HCT116 (cell line): ENCODE measurements around the gene FNDC3B. TPM values are rescaled to one million over a fixed set of nuclear protein-coding genes. Genes with fewer than 3 reads are reported as not detected.
A peak's percentile ranks its signal among the peaks of the same experiment; 100 is the strongest.

Experiments used
- ATAC-seq: fragments of 200-7000 bp; cut with Tn5 transposase; 2 replicates; pipeline ENCODE4 v1.9.1; 2020; ENCODE audit warnings: mild to moderate bottlenecking, moderate library complexity
- Bru-seq: library from RNA; stranded (reverse); fragments of 400-500 nt; gene quantifications from one replicate; lab custom pipeline; 2021; lab: Mats Ljungman, UMichigan
- BruChase-seq, 2 experiments: library from RNA; stranded (reverse); fragments of 400-500 nt; gene quantifications; one replicate each; lab custom pipeline; 2021; lab: Mats Ljungman, UMichigan
- BruUV-seq: library from RNA; stranded (reverse); fragments of 400-500 nt; replicated peaks from 2 replicates; lab custom pipeline; 2021; lab: Mats Ljungman, UMichigan
- CTCF ChIA-PET: fragments of 300-600 bp; sonication (Branson Sonifier 250); formaldehyde crosslinking; loops from one replicate; lab custom pipeline; 2021; ENCODE audit warnings: antibody characterized with exemption; lab: Charles Lee
- POLR2A ChIA-PET: fragments of 300-600, 350-600 bp; sonication (Branson Sonifier 250); formaldehyde crosslinking; loops from one replicate; lab custom pipeline; 2021; ENCODE audit warnings: antibody characterized with exemption; lab: Charles Lee
- RAD21 ChIA-PET, 2 experiments: fragments of 300-600 bp; sonication (Branson Sonifier 250); formaldehyde crosslinking; loops; one replicate each; lab custom pipeline; 2023; ENCODE audit warnings: low total read pairs in 2 of 2; ENCODE audit not compliant: uncharacterized antibody in 2 of 2, unreplicated experiment in 2 of 2, low non-redundant PET in 1 of 2; lab: Charles Lee
- DNase-seq: peaks from one replicate; pipeline ENCODE4 v3.0.0-alpha.2; 2010; ENCODE audit warnings: low read depth, low spot score
- H2AFZ ChIP-seq: fragments of 200-600 bp; shearing (Covaris generic), sonication (generic); 2 replicates; pipeline ENCODE4 v1.6.1; 2017; ENCODE audit warnings: low read depth, mixed run types, mixed read lengths, antibody characterized with exemption, low read length; ENCODE audit not compliant: poor library complexity, severe bottlenecking
- H3K27ac ChIP-seq: 2 replicates; pipeline ENCODE4 v1.5.1; 2012; ENCODE audit warnings: low read depth, low read length
- H3K27me3 ChIP-seq: fragments of 200-600 bp; sonication (generic); 2 replicates; pipeline ENCODE4 v1.6.1; 2016; ENCODE audit warnings: mixed run types, low read length, mixed read lengths; ENCODE audit not compliant: insufficient read depth
- H3K36me3 ChIP-seq, 2 experiments: fragments of 200-500 bp in 1 of 2; fragments of 200-600 bp in 1 of 2; sonication (Bioruptor generic) in 1 of 2; sonication (generic) in 1 of 2; 2 replicates each; pipeline versions ENCODE4 v1.5.1 to v1.6.1; 2014 to 2016; ENCODE audit warnings: low read length in 2 of 2, inconsistent platforms in 1 of 2, mixed read lengths in 1 of 2, mixed run types in 1 of 2; ENCODE audit not compliant: insufficient read depth in 2 of 2, control insufficient read depth in 1 of 2
- H3K4me1 ChIP-seq, 2 experiments: fragments of 200-600 bp in 1 of 2; sonication (generic) in 1 of 2; 2 replicates each; pipeline versions ENCODE4 v1.5.1 to v1.6.1; 2012 to 2017; ENCODE audit warnings: low read length in 2 of 2, inconsistent platforms in 1 of 2, mild to moderate bottlenecking in 1 of 2, mixed read lengths in 1 of 2, mixed run types in 1 of 2, moderate library complexity in 1 of 2; ENCODE audit not compliant: insufficient read depth in 2 of 2, control insufficient read depth in 1 of 2
- H3K4me2 ChIP-seq: fragments of 200-600 bp; sonication (generic); 2 replicates; pipeline ENCODE4 v1.6.1; 2017; ENCODE audit warnings: mixed run types, low read length, mixed read lengths
- H3K4me3 ChIP-seq, 2 experiments: fragments of 200-600 bp in 1 of 2; sonication (generic) in 1 of 2; replicated peaks in 1 of 2; 2 replicates each; pipeline ENCODE4 v1.5.1; 2011 to 2016; ENCODE audit warnings: low read length in 2 of 2, control low read depth in 1 of 2, low read depth in 1 of 2, mild to moderate bottlenecking in 1 of 2, mixed read lengths in 1 of 2, mixed run types in 1 of 2
- H3K79me2 ChIP-seq: fragments of 200-600 bp; sonication (generic); 2 replicates; pipeline ENCODE4 v1.6.1; 2017; ENCODE audit warnings: mild to moderate bottlenecking, mixed run types, low read length, moderate library complexity, mixed read lengths; ENCODE audit not compliant: insufficient read depth
- H3K9ac ChIP-seq: fragments of 200-600 bp; sonication (generic); 2 replicates; pipeline ENCODE4 v1.6.1; 2016; ENCODE audit warnings: low read length, mixed read lengths
- H3K9me2 ChIP-seq: fragments of 200-600 bp; sonication (generic), shearing (Covaris generic); 2 replicates; pipeline ENCODE4 v1.6.1; 2017; ENCODE audit warnings: mixed run types, mild to moderate bottlenecking, moderate library complexity; ENCODE audit not compliant: insufficient read depth
- H3K9me3 ChIP-seq, 2 experiments: fragments of 200-500 bp in 1 of 2; fragments of 200-600 bp in 1 of 2; sonication (Bioruptor generic) in 1 of 2; sonication (generic) in 1 of 2; 2 replicates each; pipeline ENCODE4 v1.6.1; 2014 to 2017; ENCODE audit warnings: low read length in 2 of 2, mixed read lengths in 2 of 2, inconsistent platforms in 1 of 2, low read depth in 1 of 2, mild to moderate bottlenecking in 1 of 2, mixed run types in 1 of 2, moderate library complexity in 1 of 2; ENCODE audit not compliant: control insufficient read depth in 1 of 2, insufficient read depth in 1 of 2
- H4K20me1 ChIP-seq: fragments of 200-600 bp; sonication (generic), shearing (Covaris generic); 2 replicates; pipeline ENCODE4 v1.6.1; 2017; ENCODE audit warnings: mixed run types, mild to moderate bottlenecking, moderate library complexity; ENCODE audit not compliant: insufficient read depth
- ATF3 ChIP-seq: IDR thresholded peaks from 2 replicates; pipeline ENCODE4 v1.6.1; 2012
- CBX3 ChIP-seq: IDR thresholded peaks from 2 replicates; pipeline ENCODE4 v1.6.1; 2012; ENCODE audit warnings: low read depth
- CEBPB ChIP-seq: IDR thresholded peaks from 2 replicates; pipeline ENCODE4 v1.6.1; 2012; ENCODE audit warnings: low read depth
- CTCF ChIP-seq, 3 experiments: fragments of 200-600 bp in 1 of 3; sonication (generic) in 1 of 3; IDR thresholded peaks in 2 of 3; conservative IDR thresholded peaks in 1 of 3; 2 replicates each; pipeline ENCODE4 v1.5.1; 2012 to 2017; ENCODE audit warnings: low read depth in 2 of 3, low read length in 2 of 3, antibody characterized with exemption in 1 of 3, borderline replicate concordance in 1 of 3, control low read depth in 1 of 3, mild to moderate bottlenecking in 1 of 3, mixed read lengths in 1 of 3, mixed run types in 1 of 3, moderate library complexity in 1 of 3; ENCODE audit not compliant: insufficient read depth in 1 of 3
- ELF1 ChIP-seq: IDR thresholded peaks from 2 replicates; pipeline ENCODE4 v1.6.1; 2012; ENCODE audit warnings: low read depth, borderline replicate concordance
- EZH2 ChIP-seq: fragments of 200-600 bp; sonication (generic); IDR thresholded peaks from 2 replicates; pipeline ENCODE4 v1.6.1; 2017; ENCODE audit warnings: antibody characterized with exemption, mixed run types
- FOSL1 ChIP-seq: IDR thresholded peaks from 2 replicates; pipeline ENCODE4 v1.6.1; 2012; ENCODE audit warnings: low read depth
- POLR2A ChIP-seq: IDR thresholded peaks from 2 replicates; pipeline ENCODE4 v1.7.0; 2011; ENCODE audit warnings: borderline replicate concordance; ENCODE audit not compliant: insufficient read depth, insufficient read length; ENCODE audit errors: extremely low read depth
- POLR2AphosphoS5 ChIP-seq: IDR thresholded peaks from 2 replicates; pipeline ENCODE4 v1.6.1; 2011; ENCODE audit warnings: mild to moderate bottlenecking, low read depth, low read length, moderate library complexity
- RAD21 ChIP-seq: IDR thresholded peaks from 2 replicates; pipeline ENCODE4 v1.6.1; 2012; ENCODE audit warnings: low read depth, mild to moderate bottlenecking
- REST ChIP-seq: IDR thresholded peaks from 2 replicates; pipeline ENCODE4 v1.6.1; 2012; ENCODE audit warnings: low read depth
- SIN3A ChIP-seq: IDR thresholded peaks from 2 replicates; pipeline ENCODE4 v1.6.1; 2012; ENCODE audit warnings: low read depth
- SRF ChIP-seq: IDR thresholded peaks from 2 replicates; pipeline ENCODE4 v1.6.1; 2012; ENCODE audit warnings: low read depth
- YY1 ChIP-seq: IDR thresholded peaks from 2 replicates; pipeline ENCODE4 v1.6.1; 2011; ENCODE audit warnings: low read length, low read depth, moderate library complexity, mild to moderate bottlenecking; ENCODE audit not compliant: insufficient replicate concordance; ENCODE audit errors: extremely low read depth
- ZBTB33 ChIP-seq: IDR thresholded peaks from 2 replicates; pipeline ENCODE4 v1.6.1; 2011; ENCODE audit warnings: mild to moderate bottlenecking, low read length, moderate library complexity; ENCODE audit not compliant: insufficient replicate concordance; ENCODE audit errors: extremely low read depth
- ZFX ChIP-seq: fragments of 450-650 bp; IDR thresholded peaks from 2 replicates; pipeline ENCODE4 v1.6.1; 2017
- ZNF274 ChIP-seq: fragments of 200-500 bp; sonication (Bioruptor generic); IDR thresholded peaks from 2 replicates; pipeline ENCODE4 v1.6.1; 2014; ENCODE audit warnings: mild to moderate bottlenecking, low read depth, low read length, inconsistent platforms
- intact Hi-C: fragments of 100-400 bp; cut with micrococcal nuclease; formaldehyde crosslinking; loops from 2 replicates; pipeline ENCODE4 v1.10.0; 2022
- long read RNA-seq: library from polyadenylated mRNA; unstranded; transcript quantifications from one replicate; pipeline ENCODE4 v2.0.0, GENCODE V29; 2021; ENCODE audit not compliant: unreplicated experiment
- polyA plus RNA-seq: library from polyadenylated mRNA; unstranded; fragments of >200 nt; gene quantifications from 2 replicates; pipeline ENCODE4 v1.2.1, GENCODE V29; 2012; ENCODE audit warnings: missing spikeins
- total RNA-seq: library from RNA; stranded (reverse); gene quantifications from one replicate; pipeline ENCODE4 v1.2.1, GENCODE V29; 2021; ENCODE audit not compliant: unreplicated experiment

The FNDC3B gene
- 45.7 TPM for total RNA-seq
- polyA plus RNA-seq = 14.2 and 20.6 TPM in 2 replicates
- percentile 95 among the genes with signal in this experiment for Bru-seq, nascent RNA
- percentile 75 among the genes with signal in this experiment for BruChase-seq, experiment 1, labeled RNA remaining after a 6-hour chase
- percentile 80 among the genes with signal in this experiment for BruChase-seq, experiment 2, labeled RNA remaining after a 2-hour chase
- long read RNA-seq, full-length matches to known transcripts = 6 of 30 reads
- long read RNA-seq, partial matches to known transcripts = 21 of 30 reads
- long read RNA-seq, other reads (novel, unspliced or antisense) = 3 of 30 reads

- POLR2A ChIA-PET = interaction anchor here (0.6 to 1.2 kb wide), 4 partner anchors 11 to 490 kb away, joined by 3 to 5 read pairs (median 4); no protein-coding TSS in a partner anchor
- BruUV-seq = no TSS peak
- Histone ChIP-seq H3K9me3 (no peaks in the 10 kb centered on the region), H3K4me1 (peaks cover 8 to 32% of the 10 kb centered on the region in 2 experiments), H3K79me2 (peaks cover 48% of the 10 kb centered on the region), H2AFZ (peak within 1 kb of the TSS; percentile 75), H3K9ac (peak within 1 kb of the TSS; percentile 97), H4K20me1 (no peaks in the 10 kb centered on the region; the same call in 1 of the 2 replicates), H3K27me3 (no peaks in the 10 kb centered on the region), H3K4me3 (peak within 1 kb of the TSS; percentile 74 to 94), H3K4me2 (peak within 1 kb of the TSS; percentile 80), H3K36me3 (no peaks in the 10 kb centered on the region), H3K27ac (peak within 1 kb of the TSS; percentile 90), H3K9me2 (no peaks in the 10 kb centered on the region)
- RAD21 ChIA-PET = no interaction called here
- CTCF ChIA-PET = interaction anchor here (1.2 to 1.3 kb wide), 2 partner anchors 13 to 104 kb away, joined by 3 to 4 read pairs; no protein-coding TSS in a partner anchor
- ATAC-seq = peak; percentile 71
- DNase-seq = peak; percentile 86
- intact Hi-C loops = loop anchor here (1.0 to 10.0 kb wide), 3 partner anchors 77 to 295 kb away; no protein-coding TSS in a partner anchor
- no peak for TF ChIP-seq CBX3
- no peak for TF ChIP-seq REST
- no peak for TF ChIP-seq ZBTB33
- peak; percentile 95 for TF ChIP-seq YY1
- TF ChIP-seq ZNF274 = no peak
- no peak for TF ChIP-seq CTCF (IDR thresholded peaks at IDR 0.05 in 2 of 3, conservative IDR thresholded peaks at IDR 0.05 in 1 of 3; ENCODE audit: borderline replicate concordance in 1 of 3, insufficient read depth in 1 of 3, low read depth in 2 of 3, low read length in 2 of 3)
- no peak; the same call in 1 of the 2 replicates for TF ChIP-seq ZFX
- TF ChIP-seq SIN3A = peak; percentile 90
- TF ChIP-seq POLR2A = peak; percentile 60
- TF ChIP-seq FOSL1 = no peak
- no peak for TF ChIP-seq SRF
- TF ChIP-seq CEBPB = no peak
- TF ChIP-seq ELF1 = no peak
- TF ChIP-seq EZH2 = no peak
- no peak; the same call in none of the 2 replicates for TF ChIP-seq RAD21
- peak; percentile 71 for TF ChIP-seq POLR2AphosphoS5
- no peak for TF ChIP-seq ATF3
These were observed at the start of gene FNDC3B for GRCh38 chr3:172039436-172040077. Gene FNDC3B, plus strand, starts transcription at chr3:172039578. Its CDS starts 72,902 bp downstream, at chr3:172112480.
